ENCODE measurements around the gene TRPT1. TPM values are rescaled to one million over a fixed set of nuclear protein-coding genes. Genes with fewer than 3 reads are reported as not detected.
A peak's percentile ranks its signal among the peaks of the same experiment; 100 is the strongest.
"Not testable (repeated sequence)": the region's sequence is repeated elsewhere in the genome, so short reads cannot be mapped to it uniquely, and the experiment has no call there.

TRPT1 gene
- total RNA-seq, 1 donor from 2014 or later: 22.2 TPM

DNA sequence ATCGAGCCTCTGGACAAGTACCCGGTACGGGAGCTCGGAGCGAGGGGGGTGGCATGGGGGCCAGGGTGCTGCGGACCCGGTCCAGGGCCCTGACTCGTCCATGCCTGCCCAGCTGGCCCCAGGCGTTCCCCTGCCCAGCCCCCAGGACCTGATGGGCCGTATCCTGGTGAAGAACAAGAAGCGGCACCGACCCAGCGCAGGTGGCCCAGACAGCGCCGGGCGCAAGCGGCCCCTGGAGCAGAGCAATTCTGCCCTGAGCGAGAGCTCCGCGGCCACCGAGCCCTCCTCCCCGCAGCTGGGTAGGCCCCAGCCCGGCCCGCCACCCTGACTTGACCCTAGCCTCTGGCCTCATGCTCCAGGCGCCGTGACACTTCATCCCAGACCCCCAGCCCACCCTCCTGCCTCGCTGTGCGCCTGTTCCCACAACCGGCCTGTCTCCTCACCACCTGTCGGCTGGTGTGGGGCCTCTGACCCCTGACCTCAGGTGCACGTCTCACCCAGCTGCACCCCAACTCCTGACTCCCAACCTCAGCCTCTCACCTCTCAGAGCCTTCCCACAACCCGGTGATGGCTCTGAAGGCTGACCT lies 33.1 kb upstream of the TRPT1 start:
- ATAC-seq (no peak), DNase-seq (ENCODE audit: low spot score) (no peak)

DNA sequence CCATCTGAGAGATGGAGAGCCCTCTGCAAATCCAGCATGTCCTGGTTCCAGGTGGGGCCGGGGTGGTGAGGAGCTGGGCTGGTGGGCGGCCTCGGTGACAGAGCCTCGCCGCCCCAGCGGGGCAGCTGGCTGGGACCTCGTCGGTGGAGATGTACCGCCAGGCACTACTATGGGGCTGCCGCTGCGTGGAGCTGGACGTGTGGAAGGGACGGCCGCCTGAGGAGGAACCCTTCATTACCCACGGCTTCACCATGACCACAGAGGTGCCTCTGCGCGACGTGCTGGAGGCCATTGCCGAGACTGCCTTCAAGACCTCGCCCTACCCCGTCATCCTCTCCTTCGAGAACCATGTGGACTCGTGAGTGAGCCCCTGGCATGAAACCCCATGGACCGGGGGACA lies 32.4 kb upstream of the TRPT1 start:
- ATAC-seq (no peak), DNase-seq (ENCODE audit: low spot score) (no peak)

GRCh38 chr11:64256300-64256699 lies 30.3 kb upstream of the TRPT1 start:
- no peak for DNase-seq (ENCODE audit: low spot score)
- no peak for ATAC-seq

GRCh38 chr11:64255135-64256128 lies 29.4 kb upstream of the TRPT1 start:
- DNase-seq (ENCODE audit: low spot score): no peak

DNA sequence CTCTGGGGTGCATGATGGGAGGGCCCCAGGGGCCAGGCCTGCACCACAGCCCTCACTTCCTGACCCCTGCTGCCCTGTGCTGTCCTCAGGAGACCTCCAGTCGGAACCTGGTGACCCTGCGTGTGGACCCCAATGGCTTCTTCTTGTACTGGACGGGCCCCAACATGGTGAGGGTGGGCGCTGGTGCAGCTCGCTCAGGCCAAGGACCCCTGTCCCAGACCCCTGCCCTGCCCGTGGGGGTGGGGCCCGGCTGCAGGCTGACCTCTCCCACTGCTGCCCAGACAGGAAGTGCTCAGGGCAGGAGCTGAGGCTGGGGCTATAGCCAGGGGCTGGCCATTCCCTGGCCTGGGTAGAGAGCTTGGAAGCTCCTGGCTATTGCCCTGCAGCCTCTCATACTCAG lies 28.3 kb upstream of the TRPT1 start:
- no peak for DNase-seq (ENCODE audit: low spot score)
- no peak for ATAC-seq

More at GRCh38 chr11:64255135-64256128, 29.4 kb upstream of the TRPT1 start:
- no peak for ATAC-seq

DNA sequence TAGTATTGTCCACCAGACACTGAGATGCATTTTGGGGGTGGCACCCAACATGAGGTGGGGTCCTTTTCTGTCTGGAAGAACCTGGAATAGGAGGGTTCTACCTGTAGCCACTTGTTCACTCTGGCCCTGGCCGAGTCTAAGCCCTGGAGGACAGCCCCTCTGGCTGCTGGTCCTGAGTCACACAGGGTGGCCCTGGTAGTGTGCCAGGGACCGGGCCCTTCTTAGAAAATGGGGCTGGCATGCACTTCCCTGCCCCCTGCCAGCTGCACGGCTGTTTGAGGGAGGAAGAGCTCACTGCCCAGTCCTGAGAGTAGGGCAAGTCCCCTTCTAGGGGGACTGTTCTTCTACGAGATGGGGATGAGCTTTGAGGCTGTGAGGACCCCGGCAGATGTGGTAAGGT lies 27.5 kb upstream of the TRPT1 start:
- no peak for DNase-seq (ENCODE audit: low spot score)

DNA sequence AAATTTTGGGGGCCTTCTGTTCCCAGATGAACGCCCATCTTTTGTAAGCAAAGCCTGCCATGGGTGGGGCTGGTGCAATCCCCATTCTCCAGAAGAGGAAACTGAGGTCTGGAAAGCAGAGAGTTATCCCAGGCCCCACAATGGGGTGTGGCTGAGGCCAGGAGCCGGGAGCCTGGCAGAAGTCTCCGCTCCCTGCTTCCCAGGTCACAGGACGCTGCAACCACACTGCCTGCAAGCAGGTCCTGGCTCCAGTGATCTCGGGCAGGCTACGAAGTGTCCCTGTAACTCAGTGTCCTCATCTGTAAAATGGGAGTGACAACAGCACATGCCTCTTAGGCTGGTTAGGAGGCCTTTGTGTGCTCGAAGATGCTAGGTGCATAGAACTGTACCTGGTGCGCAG lies 27.1 kb upstream of the TRPT1 start:
- ATAC-seq: no peak

More for the DNA sequence above, 27.5 kb upstream of the TRPT1 start:
- no peak for ATAC-seq

DNA sequence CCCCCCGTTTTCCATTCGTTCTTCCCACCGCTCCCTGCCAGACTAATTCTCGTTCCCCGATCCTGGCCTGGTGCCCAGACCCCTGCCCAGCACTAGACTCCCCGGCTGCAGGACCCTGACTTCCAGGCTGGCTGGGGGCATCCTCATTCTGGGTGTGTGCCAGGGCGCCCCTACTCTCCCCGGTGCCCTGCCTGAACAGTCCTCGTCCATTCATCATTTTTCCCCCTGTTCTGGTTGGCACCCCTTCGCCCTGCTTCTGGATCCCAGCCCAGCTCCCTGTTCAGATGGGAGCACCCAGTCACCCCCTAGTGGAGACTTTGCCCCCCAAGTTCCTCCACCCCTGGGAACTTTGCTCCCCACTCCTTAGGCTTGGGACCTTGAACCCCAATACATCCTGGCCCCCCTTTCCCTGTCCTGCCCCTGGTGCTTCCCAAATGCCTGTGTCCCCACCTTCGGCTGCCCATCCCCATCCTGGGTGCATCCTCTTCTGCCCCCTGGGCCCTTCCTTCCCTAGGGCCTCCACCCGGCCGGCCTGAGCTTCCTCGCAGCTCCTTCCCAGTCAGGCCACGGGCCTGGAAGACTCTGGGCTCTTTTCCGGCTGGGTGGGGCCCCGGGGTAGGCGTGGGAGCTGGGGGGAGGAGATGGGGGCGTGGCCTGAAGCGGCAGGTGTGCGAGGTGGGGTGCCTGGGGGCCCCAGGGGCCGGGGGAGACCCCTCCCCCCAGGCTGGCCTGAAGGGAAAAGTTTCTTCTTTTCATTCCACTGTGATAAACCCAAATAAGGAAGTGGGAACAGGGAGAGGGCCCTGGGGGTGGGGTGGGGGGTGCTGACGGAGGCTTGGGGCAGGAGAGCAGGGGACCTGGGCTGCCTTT lies 26.3 kb upstream of the TRPT1 start:
- ATAC-seq (peak; percentile 8), DNase-seq (ENCODE audit: low spot score) (no peak)

More for the DNA sequence above, 27.1 kb upstream of the TRPT1 start:
- no peak for DNase-seq (ENCODE audit: low spot score)

DNA sequence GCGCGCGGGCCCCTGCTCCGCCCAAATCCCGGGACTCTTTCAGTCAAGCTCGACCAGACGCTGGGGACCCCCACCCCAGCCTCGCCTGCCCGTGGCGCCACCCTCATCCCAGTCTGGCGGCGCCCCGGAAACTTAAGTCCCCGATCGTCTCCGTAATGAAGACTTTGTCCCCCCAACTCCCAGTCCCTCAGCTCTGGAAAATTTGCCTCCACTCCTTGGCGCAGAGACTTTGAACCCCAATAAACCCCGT lies 25.7 kb upstream of the TRPT1 start:
- no peak for ATAC-seq
- no peak for DNase-seq (ENCODE audit: low spot score)

DNA sequence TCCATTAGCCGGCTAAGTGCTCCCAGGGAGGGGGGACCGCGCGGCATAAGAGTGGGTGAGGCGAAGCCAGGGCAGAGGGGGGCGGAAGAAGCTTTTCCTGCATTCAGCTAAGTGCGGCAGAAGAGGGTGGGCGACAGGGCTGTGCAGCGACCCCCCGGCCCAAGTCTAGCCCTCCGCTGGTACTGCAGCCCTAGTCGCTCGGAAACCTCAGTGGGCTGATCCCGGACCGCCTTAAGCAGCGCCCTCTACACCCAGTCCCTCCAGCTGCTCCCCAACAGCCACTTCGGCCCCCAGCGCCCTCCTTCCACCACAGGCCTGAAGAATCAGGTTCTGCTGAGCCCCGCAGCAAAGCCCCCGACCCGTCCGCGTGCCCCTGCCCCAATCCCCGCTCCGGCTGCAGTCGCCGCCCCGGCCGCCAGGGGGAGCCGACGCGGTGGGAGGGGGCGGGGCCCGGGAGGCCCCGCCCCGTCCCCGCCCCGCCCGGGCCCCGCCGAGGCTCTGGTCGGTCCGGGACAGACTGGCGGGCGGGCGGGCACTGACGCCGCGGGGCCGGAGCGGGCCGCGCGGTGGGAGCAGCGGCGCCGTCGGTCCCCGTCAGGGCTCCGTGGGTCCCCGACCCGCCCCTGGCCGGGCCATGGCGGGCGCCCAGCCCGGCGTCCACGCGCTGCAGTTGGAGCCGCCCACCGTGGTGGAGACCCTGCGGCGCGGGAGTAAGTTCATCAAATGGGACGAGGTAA lies 25.2 kb upstream of the TRPT1 start, which contains the start of gene PLCB3:
TSS of gene PLCB3 (plus strand) at position 515 of the 737 bp plus-strand sequence. CDS start at position 635, 120 bp downstream.
- peak; percentile 74 for DNase-seq (ENCODE audit: low spot score)
- ATAC-seq: peak; percentile 70

- no peak for DNase-seq (ENCODE audit: low spot score)
- no peak for ATAC-seq
Measured at GRCh38 chr11:64250415-64251015, 24.5 kb upstream of the TRPT1 start.

DNA sequence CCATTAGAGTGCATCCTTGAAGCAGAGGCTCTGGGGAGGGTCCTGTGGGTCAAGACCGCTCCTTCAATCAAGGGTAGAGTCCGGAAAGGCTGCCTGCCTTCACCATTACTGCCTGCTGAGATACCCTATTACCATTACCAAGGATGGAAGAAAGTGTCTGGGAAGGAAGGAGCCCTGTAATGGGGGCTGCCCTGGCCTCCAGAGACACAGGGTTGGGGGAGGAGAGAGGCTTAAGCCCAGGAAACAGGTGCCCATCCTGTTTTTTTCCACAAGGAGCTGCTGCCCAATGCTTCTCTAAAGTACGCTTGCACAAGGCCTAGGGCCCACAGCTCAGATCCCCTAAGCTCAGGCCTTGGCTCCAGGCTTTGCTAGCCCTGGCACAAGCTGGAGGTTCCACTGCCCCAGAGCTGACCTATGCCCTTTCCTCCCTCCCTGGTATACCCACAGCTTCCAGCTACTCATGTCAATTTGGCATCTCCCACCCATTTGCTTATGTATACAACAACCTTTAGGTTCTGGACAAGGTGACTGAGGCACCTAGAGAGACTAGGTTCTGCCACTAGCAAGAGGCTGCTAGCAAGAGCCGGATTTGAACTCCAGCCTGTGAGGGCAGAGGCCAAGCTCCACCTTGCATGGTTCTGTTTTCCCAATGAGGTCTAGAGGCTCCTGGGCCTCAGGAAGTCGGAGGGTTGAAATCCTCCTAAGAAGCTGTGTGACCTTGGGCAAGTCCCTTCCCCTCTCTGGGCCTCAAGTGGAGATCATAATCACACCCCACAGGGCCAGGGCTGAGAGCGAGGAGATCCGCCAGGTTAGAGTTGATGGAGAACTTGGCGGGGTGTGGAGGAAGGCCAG lies 23.8 kb upstream of the TRPT1 start:
- ATAC-seq (peak; percentile 22), DNase-seq (ENCODE audit: low spot score) (no peak)

GRCh38 chr11:64249038-64249437 lies 23.1 kb upstream of the TRPT1 start:
- ATAC-seq (no peak), DNase-seq (ENCODE audit: low spot score) (no peak)

DNA sequence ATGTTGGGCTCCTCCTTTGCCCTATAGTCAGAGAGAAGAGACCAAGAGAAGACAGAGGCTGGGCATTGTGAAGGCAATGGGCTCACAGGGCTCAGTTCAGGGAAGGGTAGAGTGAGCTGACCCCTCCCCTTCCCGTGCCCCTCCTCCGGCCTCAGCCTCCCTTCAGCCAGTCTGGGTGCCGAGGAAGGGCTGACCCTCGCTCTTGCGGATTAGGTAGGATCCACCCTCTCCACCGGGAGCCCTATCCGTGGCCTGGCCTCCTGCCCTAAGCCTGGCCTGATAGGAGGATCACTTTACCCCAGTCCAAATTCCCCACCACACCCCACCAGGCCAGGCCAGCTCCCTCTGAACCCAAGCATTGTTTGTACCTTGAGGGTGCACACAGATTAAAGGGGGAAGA lies 22.6 kb upstream of the TRPT1 start:
- ATAC-seq (no peak), DNase-seq (ENCODE audit: low spot score) (no peak)

- ATAC-seq: peak; percentile 1
- DNase-seq (ENCODE audit: low spot score): no peak
Measured at GRCh38 chr11:64247729-64248531, 21.9 kb upstream of the TRPT1 start.

GRCh38 chr11:64246871-64247728 lies 21.1 kb upstream of the TRPT1 start, which contains the start of gene PPP1R14B:
Gene PPP1R14B, minus strand, starts transcription at chr11:64246943. Its CDS starts 270 bp downstream, at chr11:64246673.
- ATAC-seq (peak; percentile 72), DNase-seq (ENCODE audit: low spot score) (peak; percentile 92)

GRCh38 chr11:64246621-64246870 lies 20.6 kb upstream of the TRPT1 start:
- not testable (repeated sequence) for ATAC-seq; DNase-seq (ENCODE audit: low spot score)

Data from left lobe of liver (tissue), 2 donors.